HCT116 (cell line): ENCODE data around the gene KRTAP5-2.

Experiments used
- ATF3 ChIP-seq: IDR thresholded peaks from 2 replicates; pipeline ENCODE4 v1.6.1; 2012
- CTCF ChIP-seq, 3 experiments: fragments of 200-600 bp in 1 of 3; sonication (generic) in 1 of 3; IDR thresholded peaks in 2 of 3; conservative IDR thresholded peaks in 1 of 3; 2 replicates each; pipeline ENCODE4 v1.5.1; 2012 to 2017; ENCODE audit warnings: low read depth in 2 of 3, low read length in 2 of 3, antibody characterized with exemption in 1 of 3, borderline replicate concordance in 1 of 3, control low read depth in 1 of 3, mild to moderate bottlenecking in 1 of 3, mixed read lengths in 1 of 3, mixed run types in 1 of 3, moderate library complexity in 1 of 3; ENCODE audit not compliant: insufficient read depth in 1 of 3
- EZH2 ChIP-seq: fragments of 200-600 bp; sonication (generic); IDR thresholded peaks from 2 replicates; pipeline ENCODE4 v1.6.1; 2017; ENCODE audit warnings: antibody characterized with exemption, mixed run types
- EZH2phosphoT487 ChIP-seq: fragments of 200-600 bp; IDR thresholded peaks from 2 replicates; pipeline ENCODE4 v1.6.1; 2018; ENCODE audit warnings: antibody characterized with exemption, borderline replicate concordance
- JUND ChIP-seq: IDR thresholded peaks from 2 replicates; pipeline ENCODE4 v1.6.1; 2012
- MAX ChIP-seq: IDR thresholded peaks from 2 replicates; pipeline ENCODE4 v1.6.1; 2012
- POLR2A ChIP-seq: IDR thresholded peaks from 2 replicates; pipeline ENCODE4 v1.7.0; 2011; ENCODE audit warnings: borderline replicate concordance; ENCODE audit not compliant: insufficient read depth, insufficient read length; ENCODE audit errors: extremely low read depth
- POLR2AphosphoS5 ChIP-seq: IDR thresholded peaks from 2 replicates; pipeline ENCODE4 v1.6.1; 2011; ENCODE audit warnings: mild to moderate bottlenecking, low read depth, low read length, moderate library complexity
- YY1 ChIP-seq: IDR thresholded peaks from 2 replicates; pipeline ENCODE4 v1.6.1; 2011; ENCODE audit warnings: low read length, low read depth, moderate library complexity, mild to moderate bottlenecking; ENCODE audit not compliant: insufficient replicate concordance; ENCODE audit errors: extremely low read depth

GRCh38 chr11:1556278-1556902 is 41.7 kb downstream of the KRTAP5-2 start:
- TF ChIP-seq YY1, result no peak
- TF ChIP-seq EZH2, result no peak
- no peak for TF ChIP-seq EZH2phosphoT487
- TF ChIP-seq CTCF (IDR thresholded peaks at IDR 0.05 in 2 of 3, conservative IDR thresholded peaks at IDR 0.05 in 1 of 3; ENCODE audit: borderline replicate concordance in 1 of 3, insufficient read depth in 1 of 3, low read depth in 2 of 3, low read length in 2 of 3), result no peak
- TF ChIP-seq JUND, result no peak
- no peak for TF ChIP-seq POLR2AphosphoS5
- no peak for TF ChIP-seq POLR2A
- no peak for TF ChIP-seq ATF3
- no peak for TF ChIP-seq MAX
